Upper lobe of left lung (tissue), 6 donors: ENCODE results near the gene MMP11. TPM values are rescaled to one million over a fixed set of nuclear protein-coding genes. Genes with fewer than 3 reads are reported as not detected.

Source experiments
- ATAC-seq, 2 donors: fragments of 200-7000 bp; cut with Tn5 transposase; one replicate each; pipeline ENCODE4 v1.9.1; 2022; ENCODE audit warnings: mild to moderate bottlenecking in 2 of 2, moderate library complexity in 2 of 2; ENCODE audit not compliant: low FRiP score in 2 of 2
- DNase-seq, 2 donors: peaks; one replicate each; pipeline ENCODE4 v3.0.0-alpha.2; 2019 to 2020
- H3K27ac ChIP-seq, 4 donors: fragments of 200-600 bp; sonication (generic); one replicate each; pipeline ENCODE4 v1.5.1; 2016 to 2019
- H3K27me3 ChIP-seq, 4 donors: fragments of 200-600 bp; sonication (generic); one replicate each; pipeline ENCODE4 v1.5.1; 2017 to 2019
- H3K36me3 ChIP-seq, 4 donors: fragments of 200-600 bp; sonication (generic); one replicate each; pipeline ENCODE4 v1.5.1; 2016 to 2019
- H3K4me1 ChIP-seq, 4 donors: fragments of 200-600 bp; sonication (generic); one replicate each; pipeline ENCODE4 v1.5.1; 2018 to 2019
- H3K4me3 ChIP-seq, 4 donors: fragments of 200-600 bp; sonication (generic); one replicate each; pipeline ENCODE4 v1.5.1; 2017 to 2019; ENCODE audit warnings: mild to moderate bottlenecking in 2 of 4, moderate library complexity in 1 of 4
- H3K9me3 ChIP-seq, 4 donors: fragments of 200-600 bp; sonication (generic); one replicate each; pipeline ENCODE4 v1.5.1; 2018 to 2019
- EP300 ChIP-seq, 4 donors: sonication (generic); formaldehyde crosslinking; IDR thresholded peaks; one replicate each; pipeline ENCODE4 v1.5.1; 2017; ENCODE audit warnings: antibody characterized with exemption in 4 of 4, control low read depth in 2 of 4
- POLR2A ChIP-seq, 4 donors: fragments of 450-650 bp; IDR thresholded peaks; one replicate each; pipeline ENCODE4 v1.5.1; 2016 to 2017; ENCODE audit warnings: antibody characterized with exemption in 4 of 4, mild to moderate bottlenecking in 2 of 4
- POLR2AphosphoS5 ChIP-seq, 2 donors: sonication (generic); formaldehyde crosslinking; IDR thresholded peaks; one replicate each; pipeline ENCODE4 v1.5.1; 2017; ENCODE audit warnings: antibody characterized with exemption in 2 of 2
- WGBS, 2 donors: methylation state at CpG; one replicate each; pipeline ENCODE4 v1.1.5; 2017 to 2018; 5-methylcytosine and 5-hydroxymethylcytosine counted together
- total RNA-seq, 6 donors: library from RNA; depleted of rRNA in 4 of 6; stranded (reverse); fragments of >200 nt in 4 of 6; gene quantifications; one replicate each; pipeline versions ENCODE4 v1.1.0 to v1.2.1, GENCODE V29; 2016 to 2021
- TF ChIP-seq, protein P1 (sequence below), 6 experiments: fragments of 450-650 bp in 4 of 6; fragments of 200-600 bp in 2 of 6; sonication (generic) in 2 of 6; IDR thresholded peaks; one replicate each; pipeline ENCODE4 v1.5.1; 2016 to 2019; ENCODE audit warnings: antibody characterized with exemption in 6 of 6
- donor health status: DM: no; HTN: no; CAD: no; lungs with moderate emphysema.
- donor health status: DM: no; HTN: yes; CAD: no; lungs with severe emphysema.

Gene MMP11
- total RNA-seq, 6 donors from 2014 or later = 0.57 to 7.7 (median 2.9) TPM; not detected in 3

GRCh38 chr22:23763954-23764353 lies 8.7 kb upstream of the MMP11 start:
- Histone ChIP-seq H3K4me1 (peaks cover 19 to 38% (median 33%) of the 10 kb centered on the region in 4 donors), H3K27me3 (no peaks in the 10 kb centered on the region), H3K36me3 (no peaks in the 10 kb centered on the region), H3K9me3 (no peaks in the 10 kb centered on the region), H3K27ac (no peak overlapping the region), H3K4me3 (peak overlapping the region in 2 of 4 donors; percentile 20 to 35)
- 50% methylated on average over 3 to 7 of the region's 7 CpGs for WGBS, 2 donors
- no peak for TF ChIP-seq EP300 (IDR thresholded peaks at IDR 0.05)
- TF ChIP-seq, protein P1, sequence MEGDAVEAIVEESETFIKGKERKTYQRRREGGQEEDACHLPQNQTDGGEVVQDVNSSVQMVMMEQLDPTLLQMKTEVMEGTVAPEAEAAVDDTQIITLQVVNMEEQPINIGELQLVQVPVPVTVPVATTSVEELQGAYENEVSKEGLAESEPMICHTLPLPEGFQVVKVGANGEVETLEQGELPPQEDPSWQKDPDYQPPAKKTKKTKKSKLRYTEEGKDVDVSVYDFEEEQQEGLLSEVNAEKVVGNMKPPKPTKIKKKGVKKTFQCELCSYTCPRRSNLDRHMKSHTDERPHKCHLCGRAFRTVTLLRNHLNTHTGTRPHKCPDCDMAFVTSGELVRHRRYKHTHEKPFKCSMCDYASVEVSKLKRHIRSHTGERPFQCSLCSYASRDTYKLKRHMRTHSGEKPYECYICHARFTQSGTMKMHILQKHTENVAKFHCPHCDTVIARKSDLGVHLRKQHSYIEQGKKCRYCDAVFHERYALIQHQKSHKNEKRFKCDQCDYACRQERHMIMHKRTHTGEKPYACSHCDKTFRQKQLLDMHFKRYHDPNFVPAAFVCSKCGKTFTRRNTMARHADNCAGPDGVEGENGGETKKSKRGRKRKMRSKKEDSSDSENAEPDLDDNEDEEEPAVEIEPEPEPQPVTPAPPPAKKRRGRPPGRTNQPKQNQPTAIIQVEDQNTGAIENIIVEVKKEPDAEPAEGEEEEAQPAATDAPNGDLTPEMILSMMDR (IDR thresholded peaks at IDR 0.05) = no peak
- no peak for TF ChIP-seq POLR2A (IDR thresholded peaks at IDR 0.05)
- no peak for TF ChIP-seq POLR2AphosphoS5 (IDR thresholded peaks at IDR 0.05)
- DNase-seq (no peak), ATAC-seq (no peak)

DNA sequence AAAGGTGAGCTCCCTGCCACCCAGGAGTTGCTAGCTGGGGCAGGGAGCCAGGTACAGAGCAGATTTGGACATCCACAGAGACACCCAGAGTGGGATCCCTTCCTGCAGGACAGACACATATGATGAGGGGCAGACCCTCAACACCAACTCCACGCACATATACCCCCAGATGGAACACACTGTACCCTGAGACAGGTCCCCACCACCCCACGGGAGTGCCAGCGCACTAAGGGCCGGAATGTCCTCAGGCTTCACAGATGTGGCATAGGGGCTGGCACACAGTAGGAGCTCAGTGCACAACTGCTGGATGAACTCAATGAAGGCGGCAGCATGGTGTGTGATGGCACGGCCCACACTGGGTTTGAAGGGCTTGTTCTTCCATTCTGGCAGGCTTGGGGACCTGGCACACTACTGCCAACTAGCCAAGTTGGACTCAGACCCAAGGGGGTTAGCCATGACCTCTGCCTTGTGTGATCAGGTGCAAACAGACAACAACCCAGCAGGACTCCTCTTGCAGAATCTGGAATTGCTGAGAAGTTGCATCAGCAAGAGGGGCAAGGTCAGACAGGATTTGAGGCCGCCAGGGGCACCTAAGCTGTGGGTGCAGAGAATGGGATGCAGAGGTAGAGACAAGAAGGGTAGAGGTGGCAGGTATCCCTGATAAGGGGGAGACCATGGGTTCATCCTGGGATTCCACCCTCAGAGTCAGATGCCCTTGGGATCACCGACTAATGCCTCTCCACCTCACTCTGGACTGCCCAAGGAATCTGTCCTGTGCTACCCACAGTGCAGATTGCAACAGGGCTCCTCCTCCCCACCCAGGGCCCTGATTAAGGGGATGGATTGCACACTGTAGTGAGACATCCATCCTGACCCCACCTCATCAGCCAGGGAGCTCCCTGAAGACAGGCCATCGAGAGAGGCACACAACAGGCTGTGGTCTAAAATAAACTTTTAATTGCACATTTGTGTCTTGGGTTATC lies 7.5 kb upstream of the MMP11 start:
- Histone ChIP-seq H3K4me1 (peaks cover 20 to 43% (median 33%) of the 10 kb centered on the region in 4 donors), H3K4me3 (no peak overlapping the region), H3K27ac (no peak overlapping the region), H3K9me3 (no peaks in the 10 kb centered on the region), H3K36me3 (no peaks in the 10 kb centered on the region), H3K27me3 (no peaks in the 10 kb centered on the region)
- WGBS, 2 donors = 95 to 100% methylated on average over 2 to 9 of the region's 9 CpGs
- ATAC-seq (no peak), DNase-seq (no peak)
- TF ChIP-seq EP300 (IDR thresholded peaks at IDR 0.05) (no peak), POLR2AphosphoS5 (IDR thresholded peaks at IDR 0.05) (no peak), POLR2A (IDR thresholded peaks at IDR 0.05) (no peak)
- TF ChIP-seq, protein P1 (IDR thresholded peaks at IDR 0.05) = no peak

DNA sequence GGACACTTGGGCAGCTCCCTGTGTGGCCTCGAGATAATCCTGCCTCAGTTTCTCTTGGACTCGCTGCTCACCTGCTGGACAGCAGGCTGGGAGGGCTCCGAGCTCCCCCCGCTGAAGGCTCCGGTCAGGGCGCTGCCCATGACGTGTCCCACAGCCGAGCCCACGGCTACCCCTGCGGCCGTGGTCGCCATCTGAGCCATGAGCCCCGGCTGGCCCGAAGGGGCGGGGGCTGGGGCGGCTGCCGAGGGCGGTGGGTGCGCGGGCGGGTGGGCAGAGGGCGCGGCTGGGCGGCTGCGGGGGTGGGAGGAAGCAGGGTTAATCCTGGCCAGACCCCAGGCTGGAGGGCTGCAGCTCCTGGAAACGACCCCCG lies 5.4 kb upstream of the MMP11 start:
- Histone ChIP-seq H3K27me3 (no peaks in the 10 kb centered on the region), H3K4me1 (peaks cover 30 to 52% (median 41%) of the 10 kb centered on the region in 4 donors), H3K4me3 (peak overlapping the region; percentile 51 to 73 (median 68)), H3K27ac (peak overlapping the region; percentile 42 to 84 (median 65)), H3K36me3 (no peaks in the 10 kb centered on the region), H3K9me3 (no peaks in the 10 kb centered on the region)
- ATAC-seq (peak in 1 of 2 donors; percentile 1), DNase-seq (no peak)
- WGBS, 2 donors = no CpG with 5 or more reads among the region's 27 CpGs
- no peak for TF ChIP-seq POLR2AphosphoS5 (IDR thresholded peaks at IDR 0.05)

- DNase-seq = peak; percentile 88 to 96
- H3K27ac ChIP-seq = peak within 1 kb of the TSS; percentile 42 to 84 (median 65)
- H3K36me3 ChIP-seq = no peaks in the 10 kb centered on the region
- WGBS, 2 donors = 0 to 2% methylated on average over 28 to 36 of the region's 63 CpGs
- H3K27me3 ChIP-seq = no peaks in the 10 kb centered on the region
- TF ChIP-seq EP300 (IDR thresholded peaks at IDR 0.05) = no peak
- peak in 1 of 2 donors; percentile 52 for TF ChIP-seq POLR2AphosphoS5 (IDR thresholded peaks at IDR 0.05)
- TF ChIP-seq, protein P1 (IDR thresholded peaks at IDR 0.05) = peak; percentile 53 to 89 (median 85)
- TF ChIP-seq POLR2A (IDR thresholded peaks at IDR 0.05) = peak in 3 of 4 donors; percentile 44 to 75 (median 45)
- peak; percentile 85 to 87 for ATAC-seq
- peaks cover 28 to 53% (median 41%) of the 10 kb centered on the region in 4 donors for H3K4me1 ChIP-seq
- no peaks in the 10 kb centered on the region for H3K9me3 ChIP-seq
- H3K4me3 ChIP-seq = peak within 1 kb of the TSS; percentile 51 to 73 (median 68)
Observed at GRCh38 chr22:23767673-23768548, 4.7 kb upstream of the MMP11 start, which contains the start of gene CHCHD10. Gene CHCHD10 (minus strand): TSS chr22:23767972. CDS start chr22:23767874, 98 bp downstream.
